GM23338 (cell line): ENCODE results near the gene ACBD7. TPM values are rescaled to one million over a fixed set of nuclear protein-coding genes. Genes with fewer than 3 reads are reported as not detected.

Experiments
- ATAC-seq: fragments of 200-7000 bp; cut with Tn5 transposase; 3 replicates; pipeline ENCODE4 v1.9.1; 2020
- DNase-seq: peaks from one replicate; pipeline ENCODE4 v3.0.0-alpha.2; 2015; ENCODE audit warnings: low spot score
- H2AFZ ChIP-seq: fragments of 200-600 bp; sonication (generic); 2 replicates; pipeline ENCODE4 v1.8.0; 2016; ENCODE audit warnings: antibody characterized with exemption, mild to moderate bottlenecking, moderate library complexity
- H3F3A ChIP-seq: fragments of 200-600 bp; sonication (generic); replicated peaks from 2 replicates; pipeline ENCODE4 v1.8.0; 2017; ENCODE audit warnings: antibody characterized with exemption, mixed run types, low read depth
- H3K27ac ChIP-seq: fragments of 200-600 bp; sonication (generic); 2 replicates; pipeline ENCODE4 v1.6.1; 2016; ENCODE audit warnings: low read depth
- H3K27me3 ChIP-seq: fragments of 200-600 bp; sonication (generic); 2 replicates; pipeline ENCODE4 v1.8.0; 2016; ENCODE audit warnings: mild to moderate bottlenecking, mixed run types, moderate library complexity; ENCODE audit not compliant: insufficient read depth
- H3K36me3 ChIP-seq: fragments of 200-600 bp; sonication (generic); 2 replicates; pipeline ENCODE4 v1.8.0; 2016; ENCODE audit warnings: mild to moderate bottlenecking; ENCODE audit not compliant: insufficient read depth
- H3K4me1 ChIP-seq: fragments of 200-600 bp; sonication (generic); 2 replicates; pipeline ENCODE4 v1.8.0; 2016; ENCODE audit warnings: mild to moderate bottlenecking, moderate library complexity; ENCODE audit not compliant: insufficient read depth
- H3K4me2 ChIP-seq: fragments of 200-600 bp; sonication (generic); 2 replicates; pipeline ENCODE4 v1.7.1; 2017; ENCODE audit warnings: mixed run types
- H3K4me3 ChIP-seq: fragments of 200-600 bp; sonication (generic); 2 replicates; pipeline ENCODE4 v1.6.1; 2016; ENCODE audit warnings: mixed run types
- H3K79me2 ChIP-seq: fragments of 200-600 bp; sonication (generic); replicated peaks from 2 replicates; pipeline ENCODE4 v1.8.0; 2017; ENCODE audit warnings: mild to moderate bottlenecking; ENCODE audit not compliant: insufficient read depth
- H3K9me2 ChIP-seq: fragments of 200-600 bp; sonication (generic); 2 replicates; pipeline ENCODE4 v1.8.0; 2017; ENCODE audit not compliant: insufficient read depth
- H4K20me1 ChIP-seq: fragments of 200-600 bp; sonication (generic); replicated peaks from 2 replicates; pipeline ENCODE4 v1.8.0; 2017; ENCODE audit warnings: mild to moderate bottlenecking; ENCODE audit not compliant: insufficient read depth
- H3K27ac Mint-ChIP-seq: 2 replicates; pipeline ENCODE4 v1.8.0; 2020; ENCODE audit warnings: inconsistent platforms, mild to moderate bottlenecking, moderate library complexity, mixed read lengths
- H3K27me3 Mint-ChIP-seq: 3 replicates; pipeline ENCODE4 v1.8.0; 2022; ENCODE audit warnings: low read depth, mild to moderate bottlenecking, moderate library complexity, mixed read lengths, inconsistent platforms; ENCODE audit not compliant: insufficient read depth, poor library complexity
- H3K36me3 Mint-ChIP-seq: 3 replicates; pipeline ENCODE4 v1.8.0; 2021; ENCODE audit warnings: low read depth, mild to moderate bottlenecking, inconsistent platforms, moderate library complexity, mixed read lengths
- H3K4me1 Mint-ChIP-seq: 3 replicates; pipeline ENCODE4 v1.8.0; 2020; ENCODE audit warnings: mild to moderate bottlenecking, inconsistent platforms, mixed read lengths
- H3K4me3 Mint-ChIP-seq: 3 replicates; pipeline ENCODE4 v1.8.0; 2021; ENCODE audit warnings: moderate library complexity, mild to moderate bottlenecking, inconsistent platforms, mixed read lengths
- H3K9me3 Mint-ChIP-seq: 3 replicates; pipeline ENCODE4 v1.8.0; 2020; ENCODE audit warnings: moderate library complexity, mild to moderate bottlenecking, inconsistent platforms, mixed read lengths
- JUNB ChIP-seq: IDR thresholded peaks from one replicate; pipeline ENCODE4 v1.6.1; 2016; ENCODE audit warnings: antibody characterized with exemption; ENCODE audit not compliant: unreplicated experiment
- polyA plus RNA-seq: library from polyadenylated mRNA; unstranded; fragments of >200 nt; fragmentation: Nextera tagmentation; extraction: Ambion mirVana; gene quantifications from 2 replicates; pipeline ENCODE4 v1.2.1, GENCODE V29; 2016
- total RNA-seq: library from RNA; depleted of rRNA; stranded (reverse); fragments of >200 nt; shearing (Covaris generic); gene quantifications from 2 replicates; pipeline ENCODE4 v1.2.3, GENCODE V29; 2014
- TF ChIP-seq, protein P1 (sequence below): fragments of 250-450 bp; sonication (Bioruptor Pico); IDR thresholded peaks from 2 replicates; pipeline ENCODE4 v1.5.0; 2020; ENCODE audit warnings: mild to moderate bottlenecking, moderate library complexity

The ACBD7 gene
- total and polyA plus RNA-seq, 2 experiments from 2014 or later: 2.8 to 14.7 TPM

DNA sequence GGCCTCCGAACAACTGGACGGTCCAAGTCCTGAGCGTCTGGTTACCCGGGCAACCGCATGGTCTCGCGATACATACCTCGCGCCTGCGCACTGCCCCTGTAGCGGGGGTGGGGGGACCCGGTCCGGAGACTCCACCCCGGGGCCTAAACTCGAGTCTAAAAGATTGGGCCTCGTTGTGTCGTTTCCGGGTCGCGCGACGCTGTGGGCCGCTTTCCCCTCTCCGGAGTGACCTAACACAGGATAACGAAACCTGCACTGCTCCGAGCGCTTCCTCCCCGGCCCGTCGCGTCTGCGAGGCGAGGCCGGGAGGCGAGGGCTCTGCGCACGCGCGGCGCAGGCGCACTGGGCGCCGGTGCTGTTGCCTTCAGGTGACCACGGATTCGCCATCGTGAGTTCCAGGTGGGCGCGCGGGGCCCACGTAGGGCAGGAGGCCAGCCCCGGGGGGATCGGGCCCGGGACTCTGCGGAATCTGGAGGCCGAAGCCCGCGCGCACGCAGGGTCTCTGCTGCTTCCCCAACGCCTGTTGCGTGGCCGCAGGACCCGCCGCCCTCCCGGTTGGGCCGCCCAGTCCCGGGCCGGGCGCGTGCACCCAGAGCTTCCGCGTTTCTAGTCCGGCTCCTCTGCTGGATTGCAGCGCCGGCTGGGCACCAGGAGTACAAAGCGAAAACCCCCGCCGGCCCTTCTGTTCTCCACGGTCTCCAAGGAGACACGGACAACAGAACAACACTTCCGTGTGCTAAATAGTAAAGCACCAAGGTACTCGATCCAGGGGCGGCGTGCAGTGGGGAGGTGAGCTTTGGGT, 8.6 kb upstream of the ACBD7 start, which contains the start of gene RPP38 (continued):
- TF ChIP-seq, protein P1, sequence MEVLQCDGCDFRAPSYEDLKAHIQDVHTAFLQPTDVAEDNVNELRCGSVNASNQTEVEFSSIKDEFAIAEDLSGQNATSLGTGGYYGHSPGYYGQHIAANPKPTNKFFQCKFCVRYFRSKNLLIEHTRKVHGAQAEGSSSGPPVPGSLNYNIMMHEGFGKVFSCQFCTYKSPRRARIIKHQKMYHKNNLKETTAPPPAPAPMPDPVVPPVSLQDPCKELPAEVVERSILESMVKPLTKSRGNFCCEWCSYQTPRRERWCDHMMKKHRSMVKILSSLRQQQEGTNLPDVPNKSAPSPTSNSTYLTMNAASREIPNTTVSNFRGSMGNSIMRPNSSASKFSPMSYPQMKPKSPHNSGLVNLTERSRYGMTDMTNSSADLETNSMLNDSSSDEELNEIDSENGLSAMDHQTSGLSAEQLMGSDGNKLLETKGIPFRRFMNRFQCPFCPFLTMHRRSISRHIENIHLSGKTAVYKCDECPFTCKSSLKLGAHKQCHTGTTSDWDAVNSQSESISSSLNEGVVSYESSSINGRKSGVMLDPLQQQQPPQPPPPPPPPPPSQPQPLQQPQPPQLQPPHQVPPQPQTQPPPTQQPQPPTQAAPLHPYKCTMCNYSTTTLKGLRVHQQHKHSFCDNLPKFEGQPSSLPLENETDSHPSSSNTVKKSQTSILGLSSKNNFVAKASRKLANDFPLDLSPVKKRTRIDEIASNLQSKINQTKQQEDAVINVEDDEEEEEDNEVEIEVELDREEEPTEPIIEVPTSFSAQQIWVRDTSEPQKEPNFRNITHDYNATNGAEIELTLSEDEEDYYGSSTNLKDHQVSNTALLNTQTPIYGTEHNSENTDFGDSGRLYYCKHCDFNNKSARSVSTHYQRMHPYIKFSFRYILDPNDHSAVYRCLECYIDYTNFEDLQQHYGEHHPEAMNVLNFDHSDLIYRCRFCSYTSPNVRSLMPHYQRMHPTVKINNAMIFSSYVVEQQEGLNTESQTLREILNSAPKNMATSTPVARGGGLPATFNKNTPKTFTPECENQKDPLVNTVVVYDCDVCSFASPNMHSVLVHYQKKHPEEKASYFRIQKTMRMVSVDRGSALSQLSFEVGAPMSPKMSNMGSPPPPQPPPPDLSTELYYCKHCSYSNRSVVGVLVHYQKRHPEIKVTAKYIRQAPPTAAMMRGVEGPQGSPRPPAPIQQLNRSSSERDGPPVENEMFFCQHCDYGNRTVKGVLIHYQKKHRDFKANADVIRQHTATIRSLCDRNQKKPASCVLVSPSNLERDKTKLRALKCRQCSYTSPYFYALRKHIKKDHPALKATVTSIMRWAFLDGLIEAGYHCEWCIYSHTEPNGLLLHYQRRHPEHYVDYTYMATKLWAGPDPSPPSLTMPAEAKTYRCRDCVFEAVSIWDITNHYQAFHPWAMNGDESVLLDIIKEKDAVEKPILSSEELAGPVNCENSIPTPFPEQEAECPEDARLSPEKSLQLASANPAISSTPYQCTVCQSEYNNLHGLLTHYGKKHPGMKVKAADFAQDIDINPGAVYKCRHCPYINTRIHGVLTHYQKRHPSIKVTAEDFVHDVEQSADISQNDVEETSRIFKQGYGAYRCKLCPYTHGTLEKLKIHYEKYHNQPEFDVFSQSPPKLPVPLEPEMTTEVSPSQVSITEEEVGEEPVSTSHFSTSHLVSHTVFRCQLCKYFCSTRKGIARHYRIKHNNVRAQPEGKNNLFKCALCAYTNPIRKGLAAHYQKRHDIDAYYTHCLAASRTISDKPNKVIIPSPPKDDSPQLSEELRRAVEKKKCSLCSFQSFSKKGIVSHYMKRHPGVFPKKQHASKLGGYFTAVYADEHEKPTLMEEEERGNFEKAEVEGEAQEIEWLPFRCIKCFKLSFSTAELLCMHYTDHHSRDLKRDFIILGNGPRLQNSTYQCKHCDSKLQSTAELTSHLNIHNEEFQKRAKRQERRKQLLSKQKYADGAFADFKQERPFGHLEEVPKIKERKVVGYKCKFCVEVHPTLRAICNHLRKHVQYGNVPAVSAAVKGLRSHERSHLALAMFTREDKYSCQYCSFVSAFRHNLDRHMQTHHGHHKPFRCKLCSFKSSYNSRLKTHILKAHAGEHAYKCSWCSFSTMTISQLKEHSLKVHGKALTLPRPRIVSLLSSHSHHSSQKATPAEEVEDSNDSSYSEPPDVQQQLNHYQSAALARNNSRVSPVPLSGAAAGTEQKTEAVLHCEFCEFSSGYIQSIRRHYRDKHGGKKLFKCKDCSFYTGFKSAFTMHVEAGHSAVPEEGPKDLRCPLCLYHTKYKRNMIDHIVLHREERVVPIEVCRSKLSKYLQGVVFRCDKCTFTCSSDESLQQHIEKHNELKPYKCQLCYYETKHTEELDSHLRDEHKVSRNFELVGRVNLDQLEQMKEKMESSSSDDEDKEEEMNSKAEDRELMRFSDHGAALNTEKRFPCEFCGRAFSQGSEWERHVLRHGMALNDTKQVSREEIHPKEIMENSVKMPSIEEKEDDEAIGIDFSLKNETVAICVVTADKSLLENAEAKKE (CRISPR knock-in tag): no peak

DNA sequence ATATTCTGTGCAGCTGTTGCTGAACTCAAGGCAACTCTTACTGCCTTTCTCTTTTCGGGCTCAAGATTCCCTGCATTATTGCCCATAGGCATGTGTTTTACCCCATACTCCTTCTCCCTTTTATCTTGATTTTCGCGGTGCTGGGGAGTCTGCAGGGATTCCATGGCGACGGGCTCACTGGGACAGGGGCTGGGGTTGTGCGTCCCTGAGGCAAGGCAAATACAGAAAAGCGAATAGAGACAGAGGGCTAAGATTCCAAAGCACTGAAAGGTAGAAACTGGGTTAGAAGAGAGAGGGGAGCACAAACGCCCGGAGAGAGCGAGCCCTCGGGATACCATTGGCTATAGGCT, 8.1 kb upstream of the ACBD7 start:
- Histone ChIP-seq H3K79me2 (peaks cover 43% of the 10 kb centered on the region), H3F3A (no peaks in the 10 kb centered on the region; the same call in 1 of the 2 replicates), H3K27ac (peak overlapping the region; percentile 99; the same call in 1 of the 2 replicates), H3K4me3 (peak overlapping the region; percentile 85), H3K4me1 (peaks cover 3% of the 10 kb centered on the region; the same call in 1 of the 2 replicates), H3K27me3 (no peaks in the 10 kb centered on the region), H2AFZ (peak overlapping the region; percentile 100), H3K9me2 (no peaks in the 10 kb centered on the region), H3K4me2 (peak overlapping the region; percentile 100), H3K36me3 (no peaks in the 10 kb centered on the region), H4K20me1 (peaks cover 16% of the 10 kb centered on the region)
- ATAC-seq (no peak), DNase-seq (no peak)
- TF ChIP-seq, protein P1 (CRISPR knock-in tag): no peak
- TF ChIP-seq JUNB: no peak
- H3K9me3 Mint-ChIP-seq: no peaks in the 10 kb centered on the region
- peak overlapping the region; percentile 98 for H3K4me3 Mint-ChIP-seq
- H3K27me3 Mint-ChIP-seq: peaks cover 7% of the 10 kb centered on the region
- H3K4me1 Mint-ChIP-seq: peaks cover 8% of the 10 kb centered on the region
- H3K27ac Mint-ChIP-seq: peak overlapping the region; percentile 37
- peaks cover 9% of the 10 kb centered on the region for H3K36me3 Mint-ChIP-seq
